HCT116 (cell line): ENCODE measurements around the gene BMAL1. TPM values are rescaled to one million over a fixed set of nuclear protein-coding genes. Genes with fewer than 3 reads are reported as not detected.

ENCODE experiments used
- ATAC-seq: fragments of 200-7000 bp; cut with Tn5 transposase; 2 replicates; pipeline ENCODE4 v1.9.1; 2020; ENCODE audit warnings: mild to moderate bottlenecking, moderate library complexity
- BruUV-seq: library from RNA; stranded (reverse); fragments of 400-500 nt; replicated peaks from 2 replicates; lab custom pipeline; 2021; lab: Mats Ljungman, UMichigan
- CTCF ChIA-PET: fragments of 300-600 bp; sonication (Branson Sonifier 250); formaldehyde crosslinking; loops from one replicate; lab custom pipeline; 2021; ENCODE audit warnings: antibody characterized with exemption; lab: Charles Lee
- POLR2A ChIA-PET: fragments of 300-600, 350-600 bp; sonication (Branson Sonifier 250); formaldehyde crosslinking; loops from one replicate; lab custom pipeline; 2021; ENCODE audit warnings: antibody characterized with exemption; lab: Charles Lee
- RAD21 ChIA-PET, 2 experiments: fragments of 300-600 bp; sonication (Branson Sonifier 250); formaldehyde crosslinking; loops; one replicate each; lab custom pipeline; 2023; ENCODE audit warnings: low total read pairs in 2 of 2; ENCODE audit not compliant: uncharacterized antibody in 2 of 2, unreplicated experiment in 2 of 2, low non-redundant PET in 1 of 2; lab: Charles Lee
- DNase-seq: peaks from one replicate; pipeline ENCODE4 v3.0.0-alpha.2; 2010; ENCODE audit warnings: low read depth, low spot score
- H2AFZ ChIP-seq: fragments of 200-600 bp; shearing (Covaris generic), sonication (generic); 2 replicates; pipeline ENCODE4 v1.6.1; 2017; ENCODE audit warnings: low read depth, mixed run types, mixed read lengths, antibody characterized with exemption, low read length; ENCODE audit not compliant: poor library complexity, severe bottlenecking
- H3K27ac ChIP-seq: 2 replicates; pipeline ENCODE4 v1.5.1; 2012; ENCODE audit warnings: low read depth, low read length
- H3K27me3 ChIP-seq: fragments of 200-600 bp; sonication (generic); 2 replicates; pipeline ENCODE4 v1.6.1; 2016; ENCODE audit warnings: mixed run types, low read length, mixed read lengths; ENCODE audit not compliant: insufficient read depth
- H3K36me3 ChIP-seq, 2 experiments: fragments of 200-500 bp in 1 of 2; fragments of 200-600 bp in 1 of 2; sonication (Bioruptor generic) in 1 of 2; sonication (generic) in 1 of 2; 2 replicates each; pipeline versions ENCODE4 v1.5.1 to v1.6.1; 2014 to 2016; ENCODE audit warnings: low read length in 2 of 2, inconsistent platforms in 1 of 2, mixed read lengths in 1 of 2, mixed run types in 1 of 2; ENCODE audit not compliant: insufficient read depth in 2 of 2, control insufficient read depth in 1 of 2
- H3K4me1 ChIP-seq, 2 experiments: fragments of 200-600 bp in 1 of 2; sonication (generic) in 1 of 2; 2 replicates each; pipeline versions ENCODE4 v1.5.1 to v1.6.1; 2012 to 2017; ENCODE audit warnings: low read length in 2 of 2, inconsistent platforms in 1 of 2, mild to moderate bottlenecking in 1 of 2, mixed read lengths in 1 of 2, mixed run types in 1 of 2, moderate library complexity in 1 of 2; ENCODE audit not compliant: insufficient read depth in 2 of 2, control insufficient read depth in 1 of 2
- H3K4me2 ChIP-seq: fragments of 200-600 bp; sonication (generic); 2 replicates; pipeline ENCODE4 v1.6.1; 2017; ENCODE audit warnings: mixed run types, low read length, mixed read lengths
- H3K4me3 ChIP-seq, 2 experiments: fragments of 200-600 bp in 1 of 2; sonication (generic) in 1 of 2; replicated peaks in 1 of 2; 2 replicates each; pipeline ENCODE4 v1.5.1; 2011 to 2016; ENCODE audit warnings: low read length in 2 of 2, control low read depth in 1 of 2, low read depth in 1 of 2, mild to moderate bottlenecking in 1 of 2, mixed read lengths in 1 of 2, mixed run types in 1 of 2
- H3K79me2 ChIP-seq: fragments of 200-600 bp; sonication (generic); 2 replicates; pipeline ENCODE4 v1.6.1; 2017; ENCODE audit warnings: mild to moderate bottlenecking, mixed run types, low read length, moderate library complexity, mixed read lengths; ENCODE audit not compliant: insufficient read depth
- H3K9ac ChIP-seq: fragments of 200-600 bp; sonication (generic); 2 replicates; pipeline ENCODE4 v1.6.1; 2016; ENCODE audit warnings: low read length, mixed read lengths
- H3K9me2 ChIP-seq: fragments of 200-600 bp; sonication (generic), shearing (Covaris generic); 2 replicates; pipeline ENCODE4 v1.6.1; 2017; ENCODE audit warnings: mixed run types, mild to moderate bottlenecking, moderate library complexity; ENCODE audit not compliant: insufficient read depth
- H3K9me3 ChIP-seq, 2 experiments: fragments of 200-500 bp in 1 of 2; fragments of 200-600 bp in 1 of 2; sonication (Bioruptor generic) in 1 of 2; sonication (generic) in 1 of 2; 2 replicates each; pipeline ENCODE4 v1.6.1; 2014 to 2017; ENCODE audit warnings: low read length in 2 of 2, mixed read lengths in 2 of 2, inconsistent platforms in 1 of 2, low read depth in 1 of 2, mild to moderate bottlenecking in 1 of 2, mixed run types in 1 of 2, moderate library complexity in 1 of 2; ENCODE audit not compliant: control insufficient read depth in 1 of 2, insufficient read depth in 1 of 2
- H4K20me1 ChIP-seq: fragments of 200-600 bp; sonication (generic), shearing (Covaris generic); 2 replicates; pipeline ENCODE4 v1.6.1; 2017; ENCODE audit warnings: mixed run types, mild to moderate bottlenecking, moderate library complexity; ENCODE audit not compliant: insufficient read depth
- ATF3 ChIP-seq: IDR thresholded peaks from 2 replicates; pipeline ENCODE4 v1.6.1; 2012
- CBX3 ChIP-seq: IDR thresholded peaks from 2 replicates; pipeline ENCODE4 v1.6.1; 2012; ENCODE audit warnings: low read depth
- CEBPB ChIP-seq: IDR thresholded peaks from 2 replicates; pipeline ENCODE4 v1.6.1; 2012; ENCODE audit warnings: low read depth
- CTCF ChIP-seq, 3 experiments: fragments of 200-600 bp in 1 of 3; sonication (generic) in 1 of 3; IDR thresholded peaks in 2 of 3; conservative IDR thresholded peaks in 1 of 3; 2 replicates each; pipeline ENCODE4 v1.5.1; 2012 to 2017; ENCODE audit warnings: low read depth in 2 of 3, low read length in 2 of 3, antibody characterized with exemption in 1 of 3, borderline replicate concordance in 1 of 3, control low read depth in 1 of 3, mild to moderate bottlenecking in 1 of 3, mixed read lengths in 1 of 3, mixed run types in 1 of 3, moderate library complexity in 1 of 3; ENCODE audit not compliant: insufficient read depth in 1 of 3
- EGR1 ChIP-seq: IDR thresholded peaks from 2 replicates; pipeline ENCODE4 v1.6.1; 2012; ENCODE audit warnings: low read depth
- ELF1 ChIP-seq: IDR thresholded peaks from 2 replicates; pipeline ENCODE4 v1.6.1; 2012; ENCODE audit warnings: low read depth, borderline replicate concordance
- EZH2 ChIP-seq: fragments of 200-600 bp; sonication (generic); IDR thresholded peaks from 2 replicates; pipeline ENCODE4 v1.6.1; 2017; ENCODE audit warnings: antibody characterized with exemption, mixed run types
- JUND ChIP-seq: IDR thresholded peaks from 2 replicates; pipeline ENCODE4 v1.6.1; 2012
- POLR2A ChIP-seq: IDR thresholded peaks from 2 replicates; pipeline ENCODE4 v1.7.0; 2011; ENCODE audit warnings: borderline replicate concordance; ENCODE audit not compliant: insufficient read depth, insufficient read length; ENCODE audit errors: extremely low read depth
- POLR2AphosphoS5 ChIP-seq: IDR thresholded peaks from 2 replicates; pipeline ENCODE4 v1.6.1; 2011; ENCODE audit warnings: mild to moderate bottlenecking, low read depth, low read length, moderate library complexity
- RAD21 ChIP-seq: IDR thresholded peaks from 2 replicates; pipeline ENCODE4 v1.6.1; 2012; ENCODE audit warnings: low read depth, mild to moderate bottlenecking
- SIN3A ChIP-seq: IDR thresholded peaks from 2 replicates; pipeline ENCODE4 v1.6.1; 2012; ENCODE audit warnings: low read depth
- SP1 ChIP-seq: IDR thresholded peaks from 2 replicates; pipeline ENCODE4 v1.6.1; 2012; ENCODE audit warnings: low read depth
- SRF ChIP-seq: IDR thresholded peaks from 2 replicates; pipeline ENCODE4 v1.6.1; 2012; ENCODE audit warnings: low read depth
- YY1 ChIP-seq: IDR thresholded peaks from 2 replicates; pipeline ENCODE4 v1.6.1; 2011; ENCODE audit warnings: low read length, low read depth, moderate library complexity, mild to moderate bottlenecking; ENCODE audit not compliant: insufficient replicate concordance; ENCODE audit errors: extremely low read depth
- ZNF274 ChIP-seq: fragments of 200-500 bp; sonication (Bioruptor generic); IDR thresholded peaks from 2 replicates; pipeline ENCODE4 v1.6.1; 2014; ENCODE audit warnings: mild to moderate bottlenecking, low read depth, low read length, inconsistent platforms
- intact Hi-C: fragments of 100-400 bp; cut with micrococcal nuclease; formaldehyde crosslinking; loops from 2 replicates; pipeline ENCODE4 v1.10.0; 2022
- total RNA-seq: library from RNA; stranded (reverse); gene quantifications from one replicate; pipeline ENCODE4 v1.2.1, GENCODE V29; 2021; ENCODE audit not compliant: unreplicated experiment
- TF ChIP-seq, protein P1 (sequence below): IDR thresholded peaks from 2 replicates; pipeline ENCODE4 v1.6.1; 2012; ENCODE audit warnings: low read depth
- TF ChIP-seq, protein P2 (sequence below): IDR thresholded peaks from 2 replicates; pipeline ENCODE4 v1.6.1; 2012
- TF ChIP-seq, protein P3 (sequence below): IDR thresholded peaks from 2 replicates; pipeline ENCODE4 v1.6.1; 2011; ENCODE audit warnings: mild to moderate bottlenecking, low read length, moderate library complexity; ENCODE audit not compliant: insufficient replicate concordance; ENCODE audit errors: extremely low read depth

BMAL1 gene
- total RNA-seq, 1 experiment from 2014 or later: 17.6 TPM

GRCh38 chr11:13238879-13239514 lies 38.6 kb upstream of the BMAL1 start:
- no peaks in the 10 kb centered on the region for H3K27me3 ChIP-seq
- intact Hi-C loops: loop anchor here (1.0 kb wide), 1 partner anchor 29 kb away; no protein-coding TSS in a partner anchor
- H3K4me2 ChIP-seq: peak overlapping the region; percentile 26; the same call in 1 of the 2 replicates
- BruUV-seq: no TSS peak
- H3K9me2 ChIP-seq: no peaks in the 10 kb centered on the region
- H3K79me2 ChIP-seq: no peaks in the 10 kb centered on the region
- H4K20me1 ChIP-seq: no peaks in the 10 kb centered on the region
- no peaks in the 10 kb centered on the region; a peak in 1 of 4 replicates for H3K9me3 ChIP-seq
- POLR2A ChIA-PET: interaction anchor here (1.3 kb wide), 1 partner anchor 22 kb away, joined by 5 read pairs; no protein-coding TSS in a partner anchor
- H2AFZ ChIP-seq: peak overlapping the region; percentile 95
- no peaks in the 10 kb centered on the region for H3K36me3 ChIP-seq
- peaks cover 0 to 15% of the 10 kb centered on the region in 2 experiments; a peak in 1 of 4 replicates for H3K4me1 ChIP-seq
- H3K4me3 ChIP-seq: no peak overlapping the region
- RAD21 ChIA-PET: interaction anchor here (0.7 to 1.5 kb wide), 3 partner anchors 23 to 29 kb away, joined by 3 to 7 read pairs (median 6); no protein-coding TSS in a partner anchor
- peak; percentile 57 for DNase-seq
- H3K9ac ChIP-seq: no peak overlapping the region
- H3K27ac ChIP-seq: no peak overlapping the region
- peak; percentile 98 for ATAC-seq
- CTCF ChIA-PET: interaction anchor here (0.9 to 2.5 kb wide), 8 partner anchors 10 to 100 kb away, joined by 3 to 11 read pairs (median 4); no protein-coding TSS in a partner anchor
- TF ChIP-seq ZNF274 (no peak), POLR2AphosphoS5 (no peak), ATF3 (no peak), SP1 (no peak), EZH2 (no peak), SRF (no peak), CTCF (IDR thresholded peaks at IDR 0.05 in 2 of 3, conservative IDR thresholded peaks at IDR 0.05 in 1 of 3; ENCODE audit: borderline replicate concordance in 1 of 3, insufficient read depth in 1 of 3, low read depth in 2 of 3, low read length in 2 of 3) (peak; percentile 73 to 95 (median 90)), SIN3A (no peak), EGR1 (no peak), CEBPB (no peak), CBX3 (peak; percentile 35; the same call in 1 of the 2 replicates), RAD21 (peak; percentile 76), ELF1 (peak; percentile 52), YY1 (no peak), JUND (no peak), POLR2A (no peak)
- TF ChIP-seq, protein P1, sequence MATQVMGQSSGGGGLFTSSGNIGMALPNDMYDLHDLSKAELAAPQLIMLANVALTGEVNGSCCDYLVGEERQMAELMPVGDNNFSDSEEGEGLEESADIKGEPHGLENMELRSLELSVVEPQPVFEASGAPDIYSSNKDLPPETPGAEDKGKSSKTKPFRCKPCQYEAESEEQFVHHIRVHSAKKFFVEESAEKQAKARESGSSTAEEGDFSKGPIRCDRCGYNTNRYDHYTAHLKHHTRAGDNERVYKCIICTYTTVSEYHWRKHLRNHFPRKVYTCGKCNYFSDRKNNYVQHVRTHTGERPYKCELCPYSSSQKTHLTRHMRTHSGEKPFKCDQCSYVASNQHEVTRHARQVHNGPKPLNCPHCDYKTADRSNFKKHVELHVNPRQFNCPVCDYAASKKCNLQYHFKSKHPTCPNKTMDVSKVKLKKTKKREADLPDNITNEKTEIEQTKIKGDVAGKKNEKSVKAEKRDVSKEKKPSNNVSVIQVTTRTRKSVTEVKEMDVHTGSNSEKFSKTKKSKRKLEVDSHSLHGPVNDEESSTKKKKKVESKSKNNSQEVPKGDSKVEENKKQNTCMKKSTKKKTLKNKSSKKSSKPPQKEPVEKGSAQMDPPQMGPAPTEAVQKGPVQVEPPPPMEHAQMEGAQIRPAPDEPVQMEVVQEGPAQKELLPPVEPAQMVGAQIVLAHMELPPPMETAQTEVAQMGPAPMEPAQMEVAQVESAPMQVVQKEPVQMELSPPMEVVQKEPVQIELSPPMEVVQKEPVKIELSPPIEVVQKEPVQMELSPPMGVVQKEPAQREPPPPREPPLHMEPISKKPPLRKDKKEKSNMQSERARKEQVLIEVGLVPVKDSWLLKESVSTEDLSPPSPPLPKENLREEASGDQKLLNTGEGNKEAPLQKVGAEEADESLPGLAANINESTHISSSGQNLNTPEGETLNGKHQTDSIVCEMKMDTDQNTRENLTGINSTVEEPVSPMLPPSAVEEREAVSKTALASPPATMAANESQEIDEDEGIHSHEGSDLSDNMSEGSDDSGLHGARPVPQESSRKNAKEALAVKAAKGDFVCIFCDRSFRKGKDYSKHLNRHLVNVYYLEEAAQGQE: no peak
- TF ChIP-seq, protein P2, sequence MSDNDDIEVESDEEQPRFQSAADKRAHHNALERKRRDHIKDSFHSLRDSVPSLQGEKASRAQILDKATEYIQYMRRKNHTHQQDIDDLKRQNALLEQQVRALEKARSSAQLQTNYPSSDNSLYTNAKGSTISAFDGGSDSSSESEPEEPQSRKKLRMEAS: no peak
- TF ChIP-seq, protein P3, sequence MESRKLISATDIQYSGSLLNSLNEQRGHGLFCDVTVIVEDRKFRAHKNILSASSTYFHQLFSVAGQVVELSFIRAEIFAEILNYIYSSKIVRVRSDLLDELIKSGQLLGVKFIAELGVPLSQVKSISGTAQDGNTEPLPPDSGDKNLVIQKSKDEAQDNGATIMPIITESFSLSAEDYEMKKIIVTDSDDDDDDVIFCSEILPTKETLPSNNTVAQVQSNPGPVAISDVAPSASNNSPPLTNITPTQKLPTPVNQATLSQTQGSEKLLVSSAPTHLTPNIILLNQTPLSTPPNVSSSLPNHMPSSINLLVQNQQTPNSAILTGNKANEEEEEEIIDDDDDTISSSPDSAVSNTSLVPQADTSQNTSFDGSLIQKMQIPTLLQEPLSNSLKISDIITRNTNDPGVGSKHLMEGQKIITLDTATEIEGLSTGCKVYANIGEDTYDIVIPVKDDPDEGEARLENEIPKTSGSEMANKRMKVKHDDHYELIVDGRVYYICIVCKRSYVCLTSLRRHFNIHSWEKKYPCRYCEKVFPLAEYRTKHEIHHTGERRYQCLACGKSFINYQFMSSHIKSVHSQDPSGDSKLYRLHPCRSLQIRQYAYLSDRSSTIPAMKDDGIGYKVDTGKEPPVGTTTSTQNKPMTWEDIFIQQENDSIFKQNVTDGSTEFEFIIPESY: no peak
